Ishikawa (cell line): ENCODE data around the gene STEEP1.
A peak's percentile ranks its signal among the peaks of the same experiment; 100 is the strongest.

Experiments used
- CEBPB ChIP-seq: IDR thresholded peaks from 2 replicates; pipeline ENCODE4 v1.6.1; 2012
- CREB1 ChIP-seq: IDR thresholded peaks from 2 replicates; pipeline ENCODE4 v1.6.1; 2012; ENCODE audit warnings: low read depth
- EGR1 ChIP-seq: IDR thresholded peaks from 2 replicates; pipeline ENCODE4 v1.6.1; 2012
- EP300 ChIP-seq: IDR thresholded peaks from 2 replicates; pipeline ENCODE4 v1.6.1; 2012; ENCODE audit warnings: borderline replicate concordance
- FOXM1 ChIP-seq: IDR thresholded peaks from 2 replicates; pipeline ENCODE4 v1.6.1; 2012; ENCODE audit warnings: low read depth, borderline replicate concordance
- NFIC ChIP-seq: IDR thresholded peaks from 2 replicates; pipeline ENCODE4 v1.6.1; 2012
- RAD21 ChIP-seq: IDR thresholded peaks from 2 replicates; pipeline ENCODE4 v1.6.1; 2012; ENCODE audit warnings: low read depth
- TAF1 ChIP-seq: IDR thresholded peaks from 2 replicates; pipeline ENCODE4 v1.6.1; 2012; ENCODE audit warnings: low read depth, mild to moderate bottlenecking
- TCF12 ChIP-seq: IDR thresholded peaks from 2 replicates; pipeline ENCODE4 v1.6.1; 2012; ENCODE audit warnings: low read depth
- TEAD4 ChIP-seq: IDR thresholded peaks from 2 replicates; pipeline ENCODE4 v1.6.1; 2012
- YY1 ChIP-seq: IDR thresholded peaks from 2 replicates; pipeline ENCODE4 v1.6.1; 2012; ENCODE audit warnings: low read depth
- ZBTB7A ChIP-seq: IDR thresholded peaks from 2 replicates; pipeline ENCODE4 v1.6.1; 2012; ENCODE audit warnings: low read depth
- TF ChIP-seq, protein P1 (sequence below): IDR thresholded peaks from 2 replicates; pipeline ENCODE4 v1.6.1; 2012
- TF ChIP-seq, protein P2 (sequence below): IDR thresholded peaks from 2 replicates; pipeline ENCODE4 v1.6.1; 2012
- TF ChIP-seq, protein P3 (sequence below): IDR thresholded peaks from 2 replicates; pipeline ENCODE4 v1.6.1; 2012; ENCODE audit warnings: low read depth, mild to moderate bottlenecking

STEEP1 gene

DNA sequence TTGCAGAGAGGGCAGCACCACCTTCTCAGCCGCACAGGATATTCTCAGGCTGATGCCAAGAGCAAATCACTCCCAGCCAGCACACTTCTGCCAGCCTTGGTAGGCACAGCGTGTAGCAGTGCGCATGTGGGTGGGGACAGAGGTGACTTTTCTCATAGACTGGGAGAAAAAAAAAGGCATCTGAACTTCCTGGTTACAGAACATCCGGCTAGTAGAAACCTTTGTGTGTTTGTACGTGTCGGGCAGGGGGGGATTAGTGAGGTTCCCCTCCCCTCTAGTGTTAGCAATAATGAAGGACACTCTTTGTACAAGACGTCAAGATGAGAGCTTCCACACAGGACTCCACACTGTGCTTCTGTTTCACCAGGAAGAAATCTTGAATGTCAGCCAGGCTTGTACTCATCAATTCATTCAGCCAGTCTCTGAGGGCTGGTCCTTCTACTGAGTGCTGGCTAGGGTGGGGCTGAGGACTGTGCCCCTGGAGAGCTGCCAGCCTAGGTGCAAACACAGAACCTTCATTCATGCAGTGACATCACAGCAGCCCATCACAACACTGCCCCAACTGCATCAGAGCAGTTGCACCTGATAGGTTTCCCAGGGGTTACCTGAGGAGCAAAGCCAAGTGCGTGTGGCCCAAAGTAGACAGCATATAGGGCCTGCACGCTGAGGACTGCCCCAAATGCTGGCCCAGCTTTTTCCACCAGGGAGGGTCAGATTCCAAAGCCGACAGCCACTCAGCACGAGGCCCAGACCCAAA is 62.3 kb downstream of the STEEP1 start:
- TF ChIP-seq, protein P1, sequence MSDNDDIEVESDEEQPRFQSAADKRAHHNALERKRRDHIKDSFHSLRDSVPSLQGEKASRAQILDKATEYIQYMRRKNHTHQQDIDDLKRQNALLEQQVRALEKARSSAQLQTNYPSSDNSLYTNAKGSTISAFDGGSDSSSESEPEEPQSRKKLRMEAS: 0 out of 2 replicates have a peak, but pooled peaks have one; percentile 16
- TF ChIP-seq, protein P2, sequence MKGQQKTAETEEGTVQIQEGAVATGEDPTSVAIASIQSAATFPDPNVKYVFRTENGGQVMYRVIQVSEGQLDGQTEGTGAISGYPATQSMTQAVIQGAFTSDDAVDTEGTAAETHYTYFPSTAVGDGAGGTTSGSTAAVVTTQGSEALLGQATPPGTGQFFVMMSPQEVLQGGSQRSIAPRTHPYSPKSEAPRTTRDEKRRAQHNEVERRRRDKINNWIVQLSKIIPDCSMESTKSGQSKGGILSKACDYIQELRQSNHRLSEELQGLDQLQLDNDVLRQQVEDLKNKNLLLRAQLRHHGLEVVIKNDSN: no peak

DNA sequence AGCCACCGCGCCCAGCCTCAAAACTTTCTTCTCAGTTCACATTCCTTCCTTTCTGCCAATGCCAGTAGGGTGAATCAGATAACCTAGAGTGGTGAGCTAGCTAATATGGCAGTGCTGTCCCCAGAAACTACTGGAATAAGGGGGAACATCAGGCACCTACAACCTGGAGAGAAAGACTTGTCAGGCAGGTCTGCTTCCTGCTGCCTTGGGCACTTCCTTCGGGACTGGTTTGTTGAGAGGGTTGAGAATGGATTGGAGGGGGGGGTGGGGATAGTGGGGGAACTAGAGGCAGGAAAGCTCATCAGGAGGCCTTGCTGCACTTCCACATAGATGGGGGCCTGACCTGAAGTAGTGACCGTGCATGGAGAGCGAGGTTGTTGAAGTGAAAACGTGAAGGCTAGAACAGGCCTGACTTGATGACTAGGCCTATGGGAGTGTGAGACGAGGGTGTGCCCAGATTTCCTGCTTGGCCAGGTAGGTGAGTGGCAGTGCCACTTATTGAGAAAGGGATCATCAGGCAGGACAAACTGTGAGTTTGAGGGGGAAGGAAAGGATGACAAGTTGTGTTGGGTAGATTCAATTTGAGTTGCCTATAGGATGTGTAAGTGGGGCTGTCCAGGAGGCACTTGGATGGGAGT is 63.6 kb downstream of the STEEP1 start:
- no peak for TF ChIP-seq CEBPB
- TF ChIP-seq, protein P3, sequence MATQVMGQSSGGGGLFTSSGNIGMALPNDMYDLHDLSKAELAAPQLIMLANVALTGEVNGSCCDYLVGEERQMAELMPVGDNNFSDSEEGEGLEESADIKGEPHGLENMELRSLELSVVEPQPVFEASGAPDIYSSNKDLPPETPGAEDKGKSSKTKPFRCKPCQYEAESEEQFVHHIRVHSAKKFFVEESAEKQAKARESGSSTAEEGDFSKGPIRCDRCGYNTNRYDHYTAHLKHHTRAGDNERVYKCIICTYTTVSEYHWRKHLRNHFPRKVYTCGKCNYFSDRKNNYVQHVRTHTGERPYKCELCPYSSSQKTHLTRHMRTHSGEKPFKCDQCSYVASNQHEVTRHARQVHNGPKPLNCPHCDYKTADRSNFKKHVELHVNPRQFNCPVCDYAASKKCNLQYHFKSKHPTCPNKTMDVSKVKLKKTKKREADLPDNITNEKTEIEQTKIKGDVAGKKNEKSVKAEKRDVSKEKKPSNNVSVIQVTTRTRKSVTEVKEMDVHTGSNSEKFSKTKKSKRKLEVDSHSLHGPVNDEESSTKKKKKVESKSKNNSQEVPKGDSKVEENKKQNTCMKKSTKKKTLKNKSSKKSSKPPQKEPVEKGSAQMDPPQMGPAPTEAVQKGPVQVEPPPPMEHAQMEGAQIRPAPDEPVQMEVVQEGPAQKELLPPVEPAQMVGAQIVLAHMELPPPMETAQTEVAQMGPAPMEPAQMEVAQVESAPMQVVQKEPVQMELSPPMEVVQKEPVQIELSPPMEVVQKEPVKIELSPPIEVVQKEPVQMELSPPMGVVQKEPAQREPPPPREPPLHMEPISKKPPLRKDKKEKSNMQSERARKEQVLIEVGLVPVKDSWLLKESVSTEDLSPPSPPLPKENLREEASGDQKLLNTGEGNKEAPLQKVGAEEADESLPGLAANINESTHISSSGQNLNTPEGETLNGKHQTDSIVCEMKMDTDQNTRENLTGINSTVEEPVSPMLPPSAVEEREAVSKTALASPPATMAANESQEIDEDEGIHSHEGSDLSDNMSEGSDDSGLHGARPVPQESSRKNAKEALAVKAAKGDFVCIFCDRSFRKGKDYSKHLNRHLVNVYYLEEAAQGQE: no peak
- no peak for TF ChIP-seq YY1
- TF ChIP-seq, protein P2: no peak
- TF ChIP-seq, protein P1: no peak
- no peak for TF ChIP-seq EP300
- no peak for TF ChIP-seq TCF12

DNA sequence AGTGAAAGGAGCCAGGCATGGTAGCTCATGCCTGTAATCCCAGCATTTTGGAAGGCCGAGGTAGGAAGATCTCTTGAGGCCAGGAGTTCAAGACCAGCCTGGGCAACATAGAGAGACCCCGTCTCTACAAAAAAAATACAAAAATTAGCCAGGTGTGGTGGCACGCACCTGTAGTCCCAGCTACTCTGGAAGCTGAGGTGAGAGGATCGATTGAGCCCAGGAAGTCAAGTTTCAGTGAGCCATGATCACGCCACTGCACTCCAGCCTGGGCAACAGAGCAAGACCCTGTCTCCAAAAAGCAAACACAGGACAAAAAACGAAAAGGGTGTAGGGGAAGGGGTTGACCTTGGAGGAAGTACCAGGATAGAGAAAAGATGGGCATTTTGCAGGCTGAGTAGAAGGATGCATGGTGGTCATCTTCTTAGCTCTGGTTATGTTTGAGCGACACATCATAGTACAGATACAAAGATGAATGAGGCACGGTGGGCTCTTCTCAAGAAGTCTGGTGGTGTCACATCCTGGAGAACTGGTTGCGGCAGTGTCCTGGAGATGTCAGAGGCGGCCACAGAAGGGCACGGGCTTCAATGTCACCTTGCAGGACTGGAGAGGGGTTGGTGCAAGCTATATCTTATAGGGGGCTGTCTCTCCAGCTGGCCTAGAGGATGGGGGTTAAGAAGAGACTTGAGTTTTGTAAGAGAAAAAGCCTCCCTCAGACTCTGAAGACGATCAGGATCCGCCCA is 65.0 kb downstream of the STEEP1 start:
- TF ChIP-seq TCF12 (no peak), EP300 (no peak), YY1 (no peak), CREB1 (no peak), EGR1 (no peak), TAF1 (no peak), FOXM1 (no peak), TEAD4 (no peak), CEBPB (no peak), NFIC (no peak)
- TF ChIP-seq, protein P2: no peak
- TF ChIP-seq, protein P3: no peak

DNA sequence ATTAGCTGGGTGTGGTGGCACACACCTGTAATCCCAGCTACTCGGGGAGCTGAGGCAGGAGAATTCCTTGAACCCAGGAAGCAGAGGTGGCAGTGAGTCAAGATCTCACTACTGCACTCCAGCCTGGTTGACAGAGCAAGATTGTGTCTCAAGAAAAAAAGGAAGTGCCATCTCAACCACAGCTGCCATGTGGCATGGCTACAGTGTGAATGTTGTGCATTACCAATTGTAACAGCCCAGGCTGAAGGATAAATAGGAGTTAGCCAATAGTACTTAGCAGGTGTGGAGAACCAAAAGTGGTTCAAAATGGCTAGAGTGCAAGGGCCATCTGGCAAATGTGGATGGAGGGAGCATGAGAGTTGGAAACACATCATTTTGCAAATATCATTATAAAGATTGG is 68.0 kb downstream of the STEEP1 start:
- no peak for TF ChIP-seq ZBTB7A
- TF ChIP-seq CREB1: no peak

DNA sequence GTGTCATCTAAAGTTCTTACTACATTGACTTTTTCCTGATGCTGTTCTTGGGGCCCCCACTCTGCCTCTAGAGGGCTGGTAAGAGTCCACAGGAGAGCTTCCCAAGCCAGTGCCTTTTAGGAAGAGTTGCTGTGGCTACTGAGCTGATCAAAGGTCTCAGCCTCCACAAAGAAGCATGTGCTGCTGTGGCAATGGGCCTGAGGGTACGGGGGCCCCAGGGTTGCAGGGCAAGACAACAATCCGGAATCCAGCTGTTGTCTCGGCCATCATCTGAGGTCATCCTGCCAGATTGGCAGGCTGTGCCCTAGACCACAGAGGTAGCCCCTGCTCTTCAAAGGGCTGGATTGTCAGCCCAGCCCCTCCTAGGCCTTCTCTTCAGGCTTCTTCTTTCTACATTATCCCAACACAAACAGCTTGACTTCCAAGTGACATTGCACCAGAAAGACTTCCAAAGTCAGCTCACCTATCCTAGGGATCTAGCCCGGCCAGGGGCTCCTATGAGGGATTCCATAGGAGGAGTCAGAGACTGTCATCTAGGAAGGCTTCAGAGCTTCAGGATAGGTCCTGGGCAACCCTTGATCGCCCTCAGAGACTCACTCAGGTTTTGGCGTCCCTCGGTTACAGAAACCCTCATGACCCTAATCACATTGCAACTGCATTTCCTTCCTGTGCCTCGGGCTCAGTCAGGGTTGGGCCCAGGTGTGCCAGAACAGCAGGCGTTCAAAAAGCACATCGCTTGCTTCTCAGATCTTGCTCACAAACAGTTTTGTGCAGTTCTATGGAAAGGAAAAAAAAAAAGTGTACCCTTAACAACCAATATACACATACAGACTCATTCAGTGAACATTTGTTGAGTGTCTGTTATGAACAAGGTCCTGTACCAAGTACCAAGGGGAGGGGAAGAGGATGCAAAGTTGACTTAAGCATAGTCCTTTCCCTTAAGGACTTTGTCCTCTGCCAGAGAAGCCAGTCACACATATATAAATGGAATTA is 69.2 kb downstream of the STEEP1 start:
- TF ChIP-seq TCF12 (no peak), CEBPB (no peak), EGR1 (no peak), ZBTB7A (no peak), RAD21 (no peak), TAF1 (no peak), EP300 (no peak), CREB1 (no peak), TEAD4 (no peak), FOXM1 (no peak), YY1 (no peak), NFIC (no peak)
- TF ChIP-seq, protein P2: no peak
- TF ChIP-seq, protein P3: no peak
- TF ChIP-seq, protein P1: no peak
